Gastrocnemius medialis (tissue), 4 donors: ENCODE data around the gene PRM2. TPM values are rescaled to one million over a fixed set of nuclear protein-coding genes. Genes with fewer than 3 reads are reported as not detected.

ENCODE experiments used
- ATAC-seq, 2 donors: fragments of 150-250 bp; one replicate each; pipeline ENCODE4 v1.9.1; 2016
- DNase-seq, 2 donors: peaks; one replicate each; pipeline ENCODE4 v3.0.0-alpha.2; 2019
- H3K27ac ChIP-seq, 4 donors: fragments of 200-600 bp; sonication (generic); 1 replicate in 1 of 4; 2 replicates in 3 of 4; pipeline ENCODE4 v1.5.1; 2016 to 2018; ENCODE audit warnings: mild to moderate bottlenecking in 2 of 4, moderate library complexity in 1 of 4
- H3K27me3 ChIP-seq, 3 donors: fragments of 200-600 bp; sonication (generic) in 2 of 3; 1 replicate in 1 of 3; 2 replicates in 2 of 3; pipeline versions ENCODE4 v1.5.1 to v1.6.0; 2016 to 2019; ENCODE audit warnings: mild to moderate bottlenecking in 1 of 3, moderate library complexity in 1 of 3
- H3K36me3 ChIP-seq, 2 donors: fragments of 200-600 bp; sonication (generic) in 1 of 2; one replicate each; pipeline ENCODE4 v1.5.1; 2017 to 2018
- H3K4me1 ChIP-seq, 2 donors: fragments of 200-600 bp; sonication (generic) in 1 of 2; one replicate each; pipeline ENCODE4 v1.5.1; 2016 to 2017; ENCODE audit warnings: mild to moderate bottlenecking in 2 of 2
- H3K4me3 ChIP-seq, 4 donors: fragments of 200-600 bp; sonication (generic) in 3 of 4; 1 replicate in 1 of 4; 2 replicates in 3 of 4; pipeline ENCODE4 v1.5.1; 2016 to 2019; ENCODE audit warnings: mild to moderate bottlenecking in 2 of 4
- H3K9me3 ChIP-seq, 3 donors: fragments of 200-600 bp; sonication (generic) in 2 of 3; 1 replicate in 1 of 3; 2 replicates in 2 of 3; pipeline ENCODE4 v1.5.1; 2016 to 2019
- CTCF ChIP-seq, 5 experiments: fragments of 450-650 bp in 3 of 5; fragments of 200-600 bp in 2 of 5; sonication (generic) in 2 of 5; IDR thresholded peaks in 4 of 5; conservative IDR thresholded peaks in 1 of 5; 1 replicate in 4 of 5; 2 replicates in 1 of 5; pipeline ENCODE4 v1.5.1; 2016 to 2019; ENCODE audit warnings: antibody characterized with exemption in 5 of 5, mild to moderate bottlenecking in 3 of 5, moderate library complexity in 3 of 5
- POLR2A ChIP-seq, 2 donors: fragments of 450-650 bp; IDR thresholded peaks; one replicate each; pipeline ENCODE4 v1.6.1; 2017; ENCODE audit warnings: antibody characterized with exemption in 2 of 2, mild to moderate bottlenecking in 2 of 2, moderate library complexity in 2 of 2
- in situ Hi-C, 4 donors: fragments of 200-750 bp; cut with MboI; loops; one replicate each; pipeline versions ENCODE4 v1.15.0 to v1.8.0; 2017; ENCODE audit warnings: low sequenced_read_pairs in 4 of 4
- intact Hi-C: fragments of 100-400 bp; cut with DNase I; formaldehyde crosslinking; loops from one replicate; pipeline ENCODE4 v1.15.1; 2023; ENCODE audit warnings: low total_unique reads
- microRNA-seq, 2 donors: library from miRNA; unstranded; fragments of <30 nt; microRNA quantifications; one replicate each; pipeline ENCODE4, GENCODE V29; 2016; ENCODE audit warnings: borderline replicate concordance in 2 of 2
- total RNA-seq, 4 donors: library from RNA; depleted of rRNA; stranded (reverse); fragments of >200 nt; gene quantifications; one replicate each; pipeline versions ENCODE4 v1.1.0 to v1.2.3, GENCODE V29; 2016

PRM2 gene
- total RNA-seq, 4 donors from 2014 or later = not detected

DNA sequence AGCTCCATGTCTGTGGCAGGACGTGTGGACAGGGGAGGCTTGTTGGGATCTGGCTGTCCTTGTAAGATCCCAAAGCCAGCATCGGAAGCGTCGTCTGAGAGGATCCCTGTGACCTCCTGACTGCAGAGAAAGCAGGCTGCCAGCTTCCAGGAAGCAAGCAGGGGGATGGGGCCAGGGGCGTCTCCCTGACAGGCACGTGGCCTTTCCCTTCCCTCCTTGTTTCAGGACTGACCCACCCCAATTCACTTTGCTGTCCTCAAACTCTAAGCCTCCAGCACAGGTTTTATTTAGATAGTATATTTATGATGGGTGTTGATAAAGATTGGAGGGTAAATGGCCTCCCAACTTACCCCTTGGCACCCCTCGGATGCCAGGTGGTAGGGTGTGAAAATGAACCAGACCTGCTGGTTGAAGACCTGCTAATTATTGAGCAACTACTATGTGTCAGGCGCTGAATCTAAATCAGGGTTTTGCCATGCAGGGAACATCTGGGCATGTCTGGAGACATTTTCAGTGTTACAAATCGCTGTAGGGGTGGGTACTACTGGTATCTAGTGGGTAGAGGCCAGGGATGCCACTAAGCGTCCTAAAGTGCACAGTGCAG is 44.8 kb downstream of the PRM2 start:
- DNase-seq (no peak), ATAC-seq (no peak)
- in situ Hi-C loops (loop anchor here in 1 of 4 donors (25.0 kb wide), 1 partner anchor 94 kb away; no protein-coding TSS in a partner anchor), intact Hi-C loops (no loop called here)
- H3K4me3 ChIP-seq = no peak overlapping the region
- H3K36me3 ChIP-seq = no peaks in the 10 kb centered on the region
- TF ChIP-seq POLR2A (IDR thresholded peaks at IDR 0.05) (no peak), CTCF (IDR thresholded peaks at IDR 0.05 in 4 of 5, conservative IDR thresholded peaks at IDR 0.05 in 1 of 5) (no peak)
- H3K9me3 ChIP-seq = no peaks in the 10 kb centered on the region
- H3K4me1 ChIP-seq = no peaks in the 10 kb centered on the region
- no peak overlapping the region for H3K27ac ChIP-seq
- no peaks in the 10 kb centered on the region for H3K27me3 ChIP-seq

- intact Hi-C loops (no loop called here), in situ Hi-C loops (loop anchor here in 1 of 4 donors (25.0 kb wide), 1 partner anchor 93 kb away; no protein-coding TSS in a partner anchor)
- Histone ChIP-seq H3K27me3 (no peaks in the 10 kb centered on the region), H3K27ac (no peak overlapping the region), H3K9me3 (no peaks in the 10 kb centered on the region), H3K4me3 (no peak overlapping the region), H3K36me3 (no peaks in the 10 kb centered on the region), H3K4me1 (peaks cover 4 to 8% of the 10 kb centered on the region in 2 donors)
- DNase-seq (peak in 1 of 2 donors; percentile 58), ATAC-seq (peak in 1 of 2 donors; percentile 32)
- TF ChIP-seq CTCF (IDR thresholded peaks at IDR 0.05 in 4 of 5, conservative IDR thresholded peaks at IDR 0.05 in 1 of 5) (no peak), POLR2A (IDR thresholded peaks at IDR 0.05) (no peak)
Observed at GRCh38 chr16:11229906-11230305, 46.4 kb downstream of the PRM2 start.

GRCh38 chr16:11229432-11229831 is 46.8 kb downstream of the PRM2 start:
- TF ChIP-seq POLR2A (IDR thresholded peaks at IDR 0.05) (no peak), CTCF (IDR thresholded peaks at IDR 0.05 in 4 of 5, conservative IDR thresholded peaks at IDR 0.05 in 1 of 5) (no peak)
- Histone ChIP-seq H3K9me3 (no peaks in the 10 kb centered on the region), H3K4me1 (peaks cover 9 to 13% of the 10 kb centered on the region in 2 donors), H3K27me3 (no peaks in the 10 kb centered on the region), H3K36me3 (no peaks in the 10 kb centered on the region), H3K27ac (no peak overlapping the region), H3K4me3 (no peak overlapping the region)
- DNase-seq (no peak), ATAC-seq (no peak)
- in situ Hi-C loops = loop anchor here in 1 of 4 donors (25.0 kb wide), 1 partner anchor 92 kb away; no protein-coding TSS in a partner anchor
- intact Hi-C loops = no loop called here

DNA sequence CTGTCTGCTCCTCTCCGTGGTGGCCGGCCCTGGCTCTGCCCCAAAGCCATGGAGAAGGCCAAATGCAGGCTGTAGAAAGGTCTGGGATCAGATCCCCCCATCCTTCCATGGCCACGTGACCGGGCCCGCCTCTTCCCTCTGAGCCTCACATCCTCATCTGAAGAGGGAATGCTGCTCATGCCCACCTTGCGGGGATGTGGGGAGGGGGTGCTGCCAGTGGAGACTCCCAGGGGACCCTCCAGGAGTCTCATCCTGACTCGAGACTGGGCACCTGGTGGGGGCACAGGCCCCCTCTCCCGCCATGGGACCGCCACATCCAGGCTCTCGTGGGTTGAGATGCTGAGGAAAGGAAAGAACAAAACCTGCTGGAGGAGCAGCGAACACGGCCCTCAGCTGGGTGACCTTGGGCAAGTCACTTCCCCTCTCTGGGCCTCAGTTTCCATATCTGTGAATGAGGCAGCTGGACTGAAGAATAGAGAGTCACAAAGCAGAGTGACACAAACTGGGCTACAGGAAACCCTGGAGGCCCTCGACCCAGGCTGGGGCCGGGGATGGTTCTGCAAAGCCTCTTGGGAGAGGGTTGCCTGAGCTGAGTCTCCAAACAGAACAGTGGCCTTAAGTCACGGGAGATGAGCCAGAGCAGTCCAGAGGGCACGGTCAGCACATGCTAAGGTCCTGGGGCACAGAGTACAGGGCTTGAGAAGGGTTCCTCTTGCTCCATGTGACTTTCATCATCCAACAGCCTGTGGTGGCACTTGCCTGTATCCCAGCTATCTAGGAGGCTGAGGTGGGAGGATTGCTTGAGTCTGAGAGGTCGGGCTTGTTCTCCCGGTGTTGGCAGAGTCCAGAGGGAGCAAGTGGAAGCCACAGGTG is 50.4 kb downstream of the PRM2 start:
- Histone ChIP-seq H3K4me3 (peak overlapping the region in 1 of 4 donors; percentile 8), H3K4me1 (peaks cover 15 to 24% of the 10 kb centered on the region in 2 donors), H3K9me3 (no peaks in the 10 kb centered on the region), H3K27ac (peak overlapping the region in 2 of 4 donors; percentile 80 to 82), H3K36me3 (no peaks in the 10 kb centered on the region), H3K27me3 (no peaks in the 10 kb centered on the region)
- ATAC-seq = no peak
- no peak for DNase-seq
- intact Hi-C loops = loop anchor here (2.0 kb wide), 1 partner anchor 29 kb away; no protein-coding TSS in a partner anchor
- in situ Hi-C loops = loop anchor here in 1 of 4 donors (25.0 kb wide), 1 partner anchor 89 kb away; no protein-coding TSS in a partner anchor
- TF ChIP-seq CTCF (IDR thresholded peaks at IDR 0.05 in 4 of 5, conservative IDR thresholded peaks at IDR 0.05 in 1 of 5) = no peak
- TF ChIP-seq POLR2A (IDR thresholded peaks at IDR 0.05) = no peak

Small RNA genes within 50 kb of the gene (microRNA-seq; reads per million reads assigned to microRNA genes)
- gene MIR548H2 = 0 reads per million in 2 donors

Other genes with a start within 250 kb of the PRM2 start
- 1 to 10 TPM; 1.1 to 5.5 (median 3.1) TPM for gene SOCS1, start 20.3 kb downstream of the PRM2 start, total RNA-seq
- not detected for gene TNP2, start 7.2 kb downstream of the PRM2 start, total RNA-seq
- gene PRM3, start 2.9 kb downstream of the PRM2 start, total RNA-seq = not detected
- not detected for gene PRM1, start 4.8 kb upstream of the PRM2 start, total RNA-seq
- under 1 TPM in 2 of 4 donors, not detected in 2; 0.44 to 0.49 TPM for gene RMI2, start 69.0 kb upstream of the PRM2 start, total RNA-seq